ENCODE data around the gene BACE1-AS. TPM values are rescaled to one million over a fixed set of nuclear protein-coding genes. Genes with fewer than 3 reads are reported as not detected.
"Not testable (repeated sequence)": the region's sequence is repeated elsewhere in the genome, so short reads cannot be mapped to it uniquely, and the experiment has no call there.

BACE1-AS gene
- total and polyA plus RNA-seq, 2 experiments from 2014 or later: 3.6 to 3.9 TPM

DNA sequence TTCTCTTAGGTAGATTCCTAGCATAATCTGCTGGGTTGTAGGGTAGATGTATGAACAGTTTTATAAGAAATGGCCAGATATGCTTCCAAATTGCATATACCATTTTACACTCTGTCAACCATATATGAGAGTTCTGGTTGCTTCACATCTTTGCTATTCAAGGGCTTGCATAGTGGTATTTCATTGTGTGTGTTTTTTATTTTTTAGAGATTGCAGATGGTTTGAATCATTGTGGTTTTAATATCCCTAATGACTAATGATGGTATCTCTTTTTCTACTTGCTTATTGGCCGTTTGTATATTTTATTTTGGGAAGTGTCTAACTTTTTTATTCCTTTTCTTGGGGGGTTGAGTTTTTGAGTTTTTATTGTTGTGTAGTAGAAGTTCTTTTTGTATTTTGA lies 31.7 kb upstream of the BACE1-AS start:
- no peaks in the 10 kb centered on the region for H3K27me3 ChIP-seq
- TF ChIP-seq EZH2phosphoT487 (IDR thresholded peaks at IDR 0.05; ENCODE audit: low read depth, severe bottlenecking, unreplicated experiment) (no peak), EZH2 (IDR thresholded peaks at IDR 0.05; ENCODE audit: borderline replicate concordance) (no peak)
- TF ChIP-seq, protein P1, sequence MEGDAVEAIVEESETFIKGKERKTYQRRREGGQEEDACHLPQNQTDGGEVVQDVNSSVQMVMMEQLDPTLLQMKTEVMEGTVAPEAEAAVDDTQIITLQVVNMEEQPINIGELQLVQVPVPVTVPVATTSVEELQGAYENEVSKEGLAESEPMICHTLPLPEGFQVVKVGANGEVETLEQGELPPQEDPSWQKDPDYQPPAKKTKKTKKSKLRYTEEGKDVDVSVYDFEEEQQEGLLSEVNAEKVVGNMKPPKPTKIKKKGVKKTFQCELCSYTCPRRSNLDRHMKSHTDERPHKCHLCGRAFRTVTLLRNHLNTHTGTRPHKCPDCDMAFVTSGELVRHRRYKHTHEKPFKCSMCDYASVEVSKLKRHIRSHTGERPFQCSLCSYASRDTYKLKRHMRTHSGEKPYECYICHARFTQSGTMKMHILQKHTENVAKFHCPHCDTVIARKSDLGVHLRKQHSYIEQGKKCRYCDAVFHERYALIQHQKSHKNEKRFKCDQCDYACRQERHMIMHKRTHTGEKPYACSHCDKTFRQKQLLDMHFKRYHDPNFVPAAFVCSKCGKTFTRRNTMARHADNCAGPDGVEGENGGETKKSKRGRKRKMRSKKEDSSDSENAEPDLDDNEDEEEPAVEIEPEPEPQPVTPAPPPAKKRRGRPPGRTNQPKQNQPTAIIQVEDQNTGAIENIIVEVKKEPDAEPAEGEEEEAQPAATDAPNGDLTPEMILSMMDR (IDR thresholded peaks at IDR 0.05; ENCODE audit: poor library complexity): no peak
- no peak overlapping the region for H3K27ac ChIP-seq
- no peaks in the 10 kb centered on the region for H3K36me3 ChIP-seq (replicated peaks; ENCODE audit: insufficient read depth, low read depth)
- no peaks in the 10 kb centered on the region for H3K9me2 ChIP-seq (replicated peaks; ENCODE audit: insufficient read depth)
- H4K20me1 ChIP-seq (ENCODE audit: insufficient read depth, poor library complexity, severe bottlenecking): no peaks in the 10 kb centered on the region
- no peaks in the 10 kb centered on the region for H3K4me1 ChIP-seq (ENCODE audit: insufficient read depth)
- H2AFZ ChIP-seq: no peak overlapping the region
- no peak overlapping the region for H3K4me2 ChIP-seq
- H3K79me2 ChIP-seq: peaks cover 5% of the 10 kb centered on the region
- WGBS (ENCODE audit: low lambda C conversion rate, missing lambda C conversion rate): 80% methylated on average over 1 of the region's 1 CpG
- no peak for DNase-seq (ENCODE audit: low spot score)
- H3K4me3 ChIP-seq: no peak overlapping the region
- no peaks in the 10 kb centered on the region for H3K9me3 ChIP-seq (ENCODE audit: low read depth)

DNA sequence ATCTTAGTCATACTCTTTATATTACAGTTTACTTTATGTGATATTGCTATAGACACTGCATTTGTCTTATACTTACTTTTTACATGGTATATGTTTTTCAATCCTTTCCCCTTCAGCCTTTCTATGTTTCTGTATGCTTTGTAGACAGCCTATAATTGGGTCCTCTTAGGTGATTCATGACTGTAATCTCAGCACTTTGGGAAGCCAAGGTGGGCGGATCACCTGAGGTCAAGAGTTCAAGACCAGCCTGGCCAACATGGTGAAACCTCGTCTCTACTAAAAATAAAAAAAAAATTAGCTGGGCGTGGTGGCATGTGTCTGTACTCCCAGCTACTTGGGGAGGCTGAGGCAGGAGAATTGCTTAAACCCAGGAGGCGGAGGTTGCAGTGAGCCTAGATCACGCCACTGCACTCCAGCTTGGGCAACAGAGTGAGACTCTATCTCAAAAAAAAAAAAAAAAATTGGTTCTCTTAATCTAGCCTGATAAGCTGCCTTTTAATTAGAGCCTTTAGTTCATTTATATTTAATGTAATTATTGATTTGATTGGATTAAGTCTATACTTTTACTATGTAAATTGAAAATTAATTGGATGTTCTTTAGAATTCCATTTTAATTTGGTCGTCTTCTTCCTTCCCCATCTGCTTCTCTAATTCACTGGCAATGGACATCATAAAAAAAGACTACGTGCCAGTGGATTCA lies 26.4 kb upstream of the BACE1-AS start:
- not testable (repeated sequence) for H3K4me1 ChIP-seq (ENCODE audit: insufficient read depth); DNase-seq (ENCODE audit: low spot score); H3K9me3 ChIP-seq (ENCODE audit: low read depth); H3K4me3 ChIP-seq; H3K9me2 ChIP-seq (replicated peaks; ENCODE audit: insufficient read depth); H3K4me2 ChIP-seq; H3K36me3 ChIP-seq (replicated peaks; ENCODE audit: insufficient read depth, low read depth); H3K79me2 ChIP-seq; H4K20me1 ChIP-seq (ENCODE audit: insufficient read depth, poor library complexity, severe bottlenecking); H3K27ac ChIP-seq; H3K27me3 ChIP-seq; H2AFZ ChIP-seq
- WGBS (ENCODE audit: low lambda C conversion rate, missing lambda C conversion rate): 93% methylated on average over 7 of the region's 7 CpGs

DNA sequence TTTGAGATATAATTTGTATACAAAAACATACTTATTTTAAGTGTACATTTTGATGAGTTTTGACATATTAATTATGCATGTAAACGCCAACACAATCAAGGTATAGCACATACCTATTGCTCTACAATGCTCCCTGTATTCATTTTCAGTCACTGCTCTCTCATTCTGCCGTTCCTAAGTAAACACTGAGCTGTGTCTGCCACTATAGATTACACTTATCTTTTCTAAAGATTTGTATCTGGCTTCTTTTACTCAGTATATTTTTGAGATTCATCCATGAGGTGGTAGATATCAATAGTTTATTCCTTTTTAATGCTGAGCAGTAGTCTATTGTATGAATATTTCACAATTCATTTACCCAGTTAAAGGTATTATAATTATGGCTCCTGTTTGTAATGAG lies 25.4 kb upstream of the BACE1-AS start:
- 69% methylated on average over 2 of the region's 2 CpGs for WGBS (ENCODE audit: low lambda C conversion rate, missing lambda C conversion rate)
- TF ChIP-seq, protein P1 (IDR thresholded peaks at IDR 0.05; ENCODE audit: poor library complexity): no peak
- TF ChIP-seq EZH2phosphoT487 (IDR thresholded peaks at IDR 0.05; ENCODE audit: low read depth, severe bottlenecking, unreplicated experiment): no peak
- TF ChIP-seq EZH2 (IDR thresholded peaks at IDR 0.05; ENCODE audit: borderline replicate concordance): no peak

DNA sequence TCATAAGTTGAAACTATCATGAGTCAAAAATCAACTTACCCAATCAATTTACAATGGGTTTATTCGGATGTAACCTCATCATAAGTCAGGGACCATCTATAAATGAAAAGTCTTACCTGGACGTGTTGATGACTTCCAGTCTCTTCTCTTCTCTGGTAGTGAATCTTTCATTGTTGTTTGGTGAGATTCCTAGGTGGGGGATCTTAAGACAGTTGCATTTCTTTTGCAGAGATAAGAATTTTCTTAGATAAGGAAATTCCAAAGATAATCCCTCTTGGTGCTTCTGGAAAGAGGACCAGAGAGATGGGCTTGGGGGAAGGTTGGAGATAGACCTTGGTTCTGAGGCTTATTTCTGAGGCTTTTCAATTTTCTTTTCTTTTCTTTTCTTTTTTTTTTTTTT lies 21.3 kb upstream of the BACE1-AS start:
- no peaks in the 10 kb centered on the region for H3K27me3 ChIP-seq
- WGBS (ENCODE audit: low lambda C conversion rate, missing lambda C conversion rate): 51% methylated on average over 2 of the region's 2 CpGs
- no peaks in the 10 kb centered on the region for H3K9me2 ChIP-seq (replicated peaks; ENCODE audit: insufficient read depth)
- H3K27ac ChIP-seq: no peak overlapping the region
- H3K4me1 ChIP-seq (ENCODE audit: insufficient read depth): no peaks in the 10 kb centered on the region
- H3K9me3 ChIP-seq (ENCODE audit: low read depth): no peaks in the 10 kb centered on the region
- no peak overlapping the region for H3K4me2 ChIP-seq
- no peaks in the 10 kb centered on the region for H3K36me3 ChIP-seq (replicated peaks; ENCODE audit: insufficient read depth, low read depth)
- no peaks in the 10 kb centered on the region for H3K79me2 ChIP-seq
- no peaks in the 10 kb centered on the region for H4K20me1 ChIP-seq (ENCODE audit: insufficient read depth, poor library complexity, severe bottlenecking)
- H2AFZ ChIP-seq: no peak overlapping the region
- DNase-seq (ENCODE audit: low spot score): no peak
- H3K4me3 ChIP-seq: no peak overlapping the region
- TF ChIP-seq EZH2phosphoT487 (IDR thresholded peaks at IDR 0.05; ENCODE audit: low read depth, severe bottlenecking, unreplicated experiment): no peak
- TF ChIP-seq EZH2 (IDR thresholded peaks at IDR 0.05; ENCODE audit: borderline replicate concordance): no peak
- TF ChIP-seq, protein P1 (IDR thresholded peaks at IDR 0.05; ENCODE audit: poor library complexity): no peak

More for the DNA sequence above, 25.4 kb upstream of the BACE1-AS start:
- Histone ChIP-seq H3K27me3 (no peaks in the 10 kb centered on the region), H3K36me3 (replicated peaks; ENCODE audit: insufficient read depth, low read depth) (no peaks in the 10 kb centered on the region), H3K4me2 (no peak overlapping the region), H3K9me3 (ENCODE audit: low read depth) (no peaks in the 10 kb centered on the region), H2AFZ (no peak overlapping the region), H3K27ac (no peak overlapping the region), H3K4me1 (ENCODE audit: insufficient read depth) (no peaks in the 10 kb centered on the region), H3K9me2 (replicated peaks; ENCODE audit: insufficient read depth) (no peaks in the 10 kb centered on the region), H3K79me2 (no peaks in the 10 kb centered on the region), H3K4me3 (no peak overlapping the region), H4K20me1 (ENCODE audit: insufficient read depth, poor library complexity, severe bottlenecking) (no peaks in the 10 kb centered on the region)
- no peak for DNase-seq (ENCODE audit: low spot score)
